ENCODE results near the gene ADAM17.
"Not testable (repeated sequence)": the region's sequence is repeated elsewhere in the genome, so short reads cannot be mapped to it uniquely, and the experiment has no call there.

The ADAM17 gene

DNA sequence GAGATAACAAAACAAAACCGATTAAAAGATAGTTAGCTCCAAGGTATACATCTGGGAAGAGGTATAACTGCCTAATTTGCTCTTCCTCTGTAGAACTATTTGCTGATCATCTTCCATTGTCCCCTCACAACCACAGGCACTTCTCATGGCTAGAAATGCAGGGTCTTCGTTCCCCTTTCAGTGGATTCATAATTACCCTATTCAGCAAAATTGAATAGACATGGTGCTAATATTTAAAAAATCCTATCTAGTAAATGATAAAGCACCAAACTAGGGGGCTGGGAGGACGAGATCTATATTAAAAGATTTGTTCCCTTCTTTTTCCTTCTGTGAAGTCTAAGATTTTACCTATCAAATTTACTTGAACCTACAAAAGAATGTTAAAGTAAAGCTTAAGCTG lies 30.8 kb upstream of the ADAM17 start:
- Histone ChIP-seq H3K9ac (ENCODE audit: low read depth, low read length) (no peak overlapping the region), H3K4me1 (ENCODE audit: control insufficient read depth, insufficient read depth, low read length) (peaks cover 6% of the 10 kb centered on the region), H3K36me3 (ENCODE audit: insufficient read depth, low read length) (peaks cover 75% of the 10 kb centered on the region), H3K4me3 (ENCODE audit: low read length) (no peak overlapping the region), H3K9me3 (replicated peaks; ENCODE audit: low read length) (no peaks in the 10 kb centered on the region), H3K27me3 (ENCODE audit: control insufficient read depth, insufficient read depth, low read length) (no peaks in the 10 kb centered on the region), H3K4me2 (ENCODE audit: low read length) (no peak overlapping the region)

DNA sequence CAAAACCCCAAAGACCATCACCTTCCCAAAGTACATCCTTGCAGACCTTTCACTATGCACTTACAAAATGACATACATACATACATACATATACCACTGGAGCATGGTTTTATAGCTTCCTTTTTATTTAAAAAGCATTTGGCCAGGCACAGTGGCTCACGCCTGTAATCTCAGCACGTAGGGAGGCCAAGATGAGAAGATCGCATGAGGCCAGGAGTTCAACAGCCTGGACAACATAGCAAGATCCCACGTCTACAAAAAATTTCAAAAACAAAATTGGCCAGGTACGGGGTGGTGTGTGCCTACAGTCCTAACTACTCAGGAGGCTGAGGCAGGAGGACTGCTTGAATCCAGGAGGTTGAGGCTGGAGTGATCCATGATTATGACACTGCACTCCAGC lies 29.9 kb upstream of the ADAM17 start:
- H3K36me3 ChIP-seq (ENCODE audit: insufficient read depth, low read length): peaks cover 66% of the 10 kb centered on the region
- no peak overlapping the region for H3K4me2 ChIP-seq (ENCODE audit: low read length)
- no peak overlapping the region for H3K9ac ChIP-seq (ENCODE audit: low read depth, low read length)
- no peaks in the 10 kb centered on the region for H3K9me3 ChIP-seq (replicated peaks; ENCODE audit: low read length)
- no peaks in the 10 kb centered on the region for H3K27me3 ChIP-seq (ENCODE audit: control insufficient read depth, insufficient read depth, low read length)
- no peak overlapping the region for H3K4me3 ChIP-seq (ENCODE audit: low read length)
- H3K4me1 ChIP-seq (ENCODE audit: control insufficient read depth, insufficient read depth, low read length): no peaks in the 10 kb centered on the region

DNA sequence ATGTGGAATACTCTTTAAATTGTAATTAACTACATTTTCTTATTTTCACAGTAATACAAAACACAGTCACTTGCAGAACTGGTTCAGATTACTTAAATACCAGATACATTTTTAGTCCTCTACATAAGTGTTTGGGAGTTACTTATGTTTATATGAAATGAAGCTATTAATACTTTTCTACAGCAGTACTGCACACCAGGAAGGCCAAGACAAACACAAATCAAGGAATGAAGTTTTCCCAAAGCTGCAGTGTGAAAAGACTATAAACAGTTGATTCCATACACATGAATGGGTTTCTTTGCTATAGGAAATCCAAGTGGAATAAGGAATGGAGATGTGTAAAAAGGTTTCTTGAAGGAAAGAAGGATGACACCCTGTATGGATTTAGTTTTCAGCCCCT lies 29.3 kb upstream of the ADAM17 start:
- not testable (repeated sequence) for H3K4me2 ChIP-seq (ENCODE audit: low read length); H3K9ac ChIP-seq (ENCODE audit: low read depth, low read length); H3K4me1 ChIP-seq (ENCODE audit: control insufficient read depth, insufficient read depth, low read length); H3K27me3 ChIP-seq (ENCODE audit: control insufficient read depth, insufficient read depth, low read length); H3K9me3 ChIP-seq (replicated peaks; ENCODE audit: low read length); H3K4me3 ChIP-seq (ENCODE audit: low read length)
- H3K36me3 ChIP-seq (ENCODE audit: insufficient read depth, low read length): peaks cover 66% of the 10 kb centered on the region

DNA sequence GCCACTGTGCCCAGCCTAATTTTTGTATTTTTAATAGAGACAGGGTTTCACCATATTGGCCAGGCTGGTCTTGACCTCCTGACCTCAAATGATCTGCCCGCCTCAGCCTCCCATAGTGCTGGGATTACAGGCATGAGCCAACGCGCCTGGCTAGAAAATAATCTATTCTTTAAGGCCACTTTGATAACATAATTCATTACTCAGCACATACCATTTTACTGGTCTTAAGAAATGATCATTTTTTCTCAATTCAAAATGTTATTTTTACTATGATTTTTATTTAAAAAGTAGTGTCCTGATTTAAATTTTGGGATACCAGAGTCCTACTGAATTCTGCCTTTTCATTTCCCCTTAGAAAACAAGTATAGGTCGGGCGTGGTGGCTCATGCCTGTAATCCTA lies 27.0 kb upstream of the ADAM17 start:
- no peak overlapping the region for H3K4me2 ChIP-seq (ENCODE audit: low read length)
- H3K9me3 ChIP-seq (replicated peaks; ENCODE audit: low read length): no peaks in the 10 kb centered on the region
- no peaks in the 10 kb centered on the region for H3K27me3 ChIP-seq (ENCODE audit: control insufficient read depth, insufficient read depth, low read length)
- no peak overlapping the region for H3K4me3 ChIP-seq (ENCODE audit: low read length)
- H3K36me3 ChIP-seq (ENCODE audit: insufficient read depth, low read length): peaks cover 53% of the 10 kb centered on the region
- H3K4me1 ChIP-seq (ENCODE audit: control insufficient read depth, insufficient read depth, low read length): no peaks in the 10 kb centered on the region
- H3K9ac ChIP-seq (ENCODE audit: low read depth, low read length): no peak overlapping the region

DNA sequence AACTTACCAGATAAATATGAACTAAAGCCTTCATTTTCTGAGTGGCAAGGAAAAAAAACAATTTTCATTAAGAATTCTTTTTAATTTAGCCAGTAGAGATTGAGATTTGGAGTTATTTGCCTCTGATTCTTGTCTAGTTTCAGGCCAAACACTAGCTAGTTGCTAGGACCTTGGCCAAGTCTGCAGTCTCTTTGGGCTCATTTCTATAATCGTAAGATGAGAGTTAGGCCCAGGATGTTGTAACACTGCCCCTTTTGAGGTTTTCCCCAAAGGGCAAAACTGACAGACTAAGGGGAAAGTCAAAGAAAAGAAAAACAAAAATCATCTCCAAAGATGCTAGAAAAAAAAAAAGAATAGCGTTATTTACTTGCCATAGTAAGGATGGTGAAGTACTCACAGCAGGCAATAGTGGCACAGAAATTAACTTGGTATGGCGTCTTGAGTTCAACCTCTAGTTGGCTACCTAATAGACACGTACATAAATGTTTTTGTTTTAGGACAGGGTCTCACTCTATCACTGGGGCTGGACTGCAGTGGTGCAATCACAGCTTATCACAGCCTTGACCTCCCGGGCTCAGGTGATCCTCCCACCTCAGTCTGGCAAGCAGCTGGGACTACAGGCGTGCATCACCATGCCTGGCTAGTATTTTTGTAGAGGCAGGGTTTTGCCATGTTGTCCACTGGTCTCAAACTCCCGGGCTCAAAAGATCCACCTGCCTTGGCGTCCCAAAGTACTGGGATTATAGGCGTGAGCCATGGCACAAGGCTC lies 23.0 kb upstream of the ADAM17 start:
- no peak overlapping the region for H3K9ac ChIP-seq (ENCODE audit: low read depth, low read length)
- H3K27me3 ChIP-seq (ENCODE audit: control insufficient read depth, insufficient read depth, low read length): no peaks in the 10 kb centered on the region

DNA sequence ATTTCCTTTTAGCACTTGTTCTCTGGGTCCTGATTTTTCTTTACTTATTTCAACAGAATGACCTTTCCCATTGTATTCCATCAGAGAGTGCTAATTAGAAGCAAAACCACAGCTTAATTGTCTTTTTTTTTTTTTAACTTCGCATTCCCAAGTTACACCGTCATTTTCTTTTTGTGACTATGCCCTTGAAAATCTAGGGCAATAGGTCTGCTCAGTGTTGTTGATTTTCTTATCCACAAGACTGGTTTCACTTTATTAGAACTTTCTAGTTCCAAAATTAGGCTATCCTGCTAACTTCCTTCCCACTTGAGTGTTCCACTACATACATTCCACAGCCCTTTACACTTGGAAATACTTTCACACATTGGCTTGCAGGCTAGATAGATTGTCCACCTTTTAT lies 18.7 kb upstream of the ADAM17 start:
- no peak overlapping the region for H3K4me2 ChIP-seq (ENCODE audit: low read length)
- peaks cover 10% of the 10 kb centered on the region for H3K4me1 ChIP-seq (ENCODE audit: control insufficient read depth, insufficient read depth, low read length)
- H3K36me3 ChIP-seq (ENCODE audit: insufficient read depth, low read length): no peaks in the 10 kb centered on the region
- no peaks in the 10 kb centered on the region for H3K9me3 ChIP-seq (replicated peaks; ENCODE audit: low read length)
- H3K9ac ChIP-seq (ENCODE audit: low read depth, low read length): no peak overlapping the region
- H3K4me3 ChIP-seq (ENCODE audit: low read length): no peak overlapping the region
- no peaks in the 10 kb centered on the region for H3K27me3 ChIP-seq (ENCODE audit: control insufficient read depth, insufficient read depth, low read length)

More for the DNA sequence above, 23.0 kb upstream of the ADAM17 start:
- Histone ChIP-seq H3K4me3 (ENCODE audit: low read length) (no peak overlapping the region), H3K9me3 (replicated peaks; ENCODE audit: low read length) (no peaks in the 10 kb centered on the region), H3K36me3 (ENCODE audit: insufficient read depth, low read length) (peaks cover 20% of the 10 kb centered on the region), H3K4me1 (ENCODE audit: control insufficient read depth, insufficient read depth, low read length) (peaks cover 3% of the 10 kb centered on the region), H3K4me2 (ENCODE audit: low read length) (no peak overlapping the region)

DNA sequence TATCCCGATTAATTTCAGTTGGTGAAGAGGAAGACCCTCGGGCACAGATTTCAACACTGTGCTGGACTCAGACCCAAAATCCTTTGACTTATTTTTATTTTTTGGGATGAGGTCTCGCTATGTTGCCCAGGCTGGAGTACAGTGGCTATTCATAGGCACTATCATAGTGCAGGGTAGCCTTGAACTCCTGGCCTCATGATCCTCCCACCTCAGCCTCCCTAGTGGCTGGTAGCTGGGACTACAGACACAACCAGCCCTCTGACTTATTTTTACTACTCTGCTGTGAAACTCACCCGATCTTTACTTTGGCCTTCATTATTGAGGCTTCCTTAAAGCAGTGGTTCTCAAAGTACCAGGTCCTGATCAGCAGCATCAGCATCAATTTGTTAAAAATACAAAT lies 18.2 kb upstream of the ADAM17 start:
- Histone ChIP-seq H3K36me3 (ENCODE audit: insufficient read depth, low read length) (no peaks in the 10 kb centered on the region), H3K27me3 (ENCODE audit: control insufficient read depth, insufficient read depth, low read length) (no peaks in the 10 kb centered on the region), H3K4me2 (ENCODE audit: low read length) (no peak overlapping the region), H3K4me1 (ENCODE audit: control insufficient read depth, insufficient read depth, low read length) (peaks cover 10% of the 10 kb centered on the region), H3K4me3 (ENCODE audit: low read length) (no peak overlapping the region), H3K9ac (ENCODE audit: low read depth, low read length) (no peak overlapping the region), H3K9me3 (replicated peaks; ENCODE audit: low read length) (no peaks in the 10 kb centered on the region)

DNA sequence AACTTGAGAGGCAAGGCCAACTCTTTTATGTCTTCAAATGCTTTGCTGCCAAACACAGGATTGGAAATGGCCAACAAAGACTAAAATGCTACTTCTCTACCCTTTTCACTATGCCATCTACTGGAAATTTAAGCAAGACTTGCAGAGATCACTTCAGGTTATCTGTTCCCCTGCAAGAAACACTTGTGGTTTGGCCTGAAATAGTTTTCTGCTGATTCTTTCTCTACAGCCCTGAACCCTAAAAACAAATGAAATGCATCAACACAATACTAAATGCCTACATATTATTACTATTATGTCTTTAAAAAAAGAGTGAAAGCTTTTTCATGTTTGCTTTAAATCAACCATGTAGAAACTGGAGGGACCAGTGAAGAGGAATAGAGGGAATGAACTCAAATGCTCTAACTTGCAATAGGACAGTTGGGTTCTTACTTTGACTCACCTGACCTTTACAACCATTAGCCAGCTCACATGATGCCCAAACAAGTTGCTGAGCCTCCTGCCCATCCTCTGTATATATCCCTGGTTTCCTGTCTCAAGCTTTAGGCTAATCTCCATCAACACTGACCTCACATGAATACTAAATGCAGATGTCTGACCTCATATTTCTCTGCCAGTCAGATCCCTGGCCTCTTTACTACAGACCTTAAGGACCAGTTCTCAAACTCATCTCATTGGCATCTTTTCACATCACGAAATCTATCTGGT lies 17.5 kb upstream of the ADAM17 start:
- Histone ChIP-seq H3K4me1 (ENCODE audit: control insufficient read depth, insufficient read depth, low read length) (peaks cover 10% of the 10 kb centered on the region), H3K9ac (ENCODE audit: low read depth, low read length) (no peak overlapping the region), H3K27me3 (ENCODE audit: control insufficient read depth, insufficient read depth, low read length) (no peaks in the 10 kb centered on the region), H3K4me2 (ENCODE audit: low read length) (no peak overlapping the region), H3K36me3 (ENCODE audit: insufficient read depth, low read length) (no peaks in the 10 kb centered on the region), H3K9me3 (replicated peaks; ENCODE audit: low read length) (no peaks in the 10 kb centered on the region), H3K4me3 (ENCODE audit: low read length) (no peak overlapping the region)

DNA sequence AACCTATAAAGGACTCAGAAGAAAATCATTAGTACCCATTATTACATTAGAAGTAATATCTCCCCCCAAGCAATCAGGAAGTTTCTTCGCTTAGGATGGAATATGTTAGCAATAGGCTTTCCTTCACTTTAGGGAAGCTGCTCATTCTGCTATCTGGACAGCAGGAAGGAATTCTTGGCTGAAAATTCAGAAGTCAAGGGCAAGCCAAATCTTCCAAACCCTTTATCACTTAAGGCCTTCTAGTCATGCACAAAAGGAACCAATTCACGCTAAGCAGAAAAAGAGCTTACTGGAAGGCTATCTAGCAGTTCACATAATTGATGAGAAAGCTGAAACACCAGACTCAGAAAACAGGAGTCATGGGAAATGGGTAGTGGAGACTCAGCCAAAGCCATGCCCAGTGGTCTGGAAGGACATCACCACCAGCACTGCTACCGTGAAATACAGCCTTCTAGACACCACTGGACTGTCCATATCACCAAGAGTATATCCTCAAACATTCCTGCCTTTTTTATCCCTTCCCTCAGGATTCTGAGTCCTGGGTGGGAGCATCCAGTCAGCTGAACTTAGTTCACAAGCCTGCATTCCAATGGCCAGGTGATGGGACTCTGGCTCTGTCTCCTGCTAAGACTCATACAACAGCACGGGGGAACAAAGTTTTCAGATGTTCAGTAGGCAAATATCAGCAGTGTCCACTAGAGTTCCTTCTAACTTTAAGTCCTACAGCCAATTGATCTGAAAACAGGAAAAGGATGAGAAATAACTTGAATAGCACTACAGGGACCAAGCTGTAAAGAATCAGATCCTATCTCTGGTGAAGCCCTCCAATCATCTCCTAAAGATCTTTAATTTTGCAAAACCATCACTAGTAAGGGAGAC lies 14.8 kb upstream of the ADAM17 start:
- Histone ChIP-seq H3K27me3 (ENCODE audit: control insufficient read depth, insufficient read depth, low read length) (no peaks in the 10 kb centered on the region), H3K9ac (ENCODE audit: low read depth, low read length) (no peak overlapping the region), H3K4me1 (ENCODE audit: control insufficient read depth, insufficient read depth, low read length) (peaks cover 14% of the 10 kb centered on the region), H3K4me2 (ENCODE audit: low read length) (no peak overlapping the region), H3K9me3 (replicated peaks; ENCODE audit: low read length) (no peaks in the 10 kb centered on the region), H3K36me3 (ENCODE audit: insufficient read depth, low read length) (no peaks in the 10 kb centered on the region), H3K4me3 (ENCODE audit: low read length) (no peak overlapping the region)

DNA sequence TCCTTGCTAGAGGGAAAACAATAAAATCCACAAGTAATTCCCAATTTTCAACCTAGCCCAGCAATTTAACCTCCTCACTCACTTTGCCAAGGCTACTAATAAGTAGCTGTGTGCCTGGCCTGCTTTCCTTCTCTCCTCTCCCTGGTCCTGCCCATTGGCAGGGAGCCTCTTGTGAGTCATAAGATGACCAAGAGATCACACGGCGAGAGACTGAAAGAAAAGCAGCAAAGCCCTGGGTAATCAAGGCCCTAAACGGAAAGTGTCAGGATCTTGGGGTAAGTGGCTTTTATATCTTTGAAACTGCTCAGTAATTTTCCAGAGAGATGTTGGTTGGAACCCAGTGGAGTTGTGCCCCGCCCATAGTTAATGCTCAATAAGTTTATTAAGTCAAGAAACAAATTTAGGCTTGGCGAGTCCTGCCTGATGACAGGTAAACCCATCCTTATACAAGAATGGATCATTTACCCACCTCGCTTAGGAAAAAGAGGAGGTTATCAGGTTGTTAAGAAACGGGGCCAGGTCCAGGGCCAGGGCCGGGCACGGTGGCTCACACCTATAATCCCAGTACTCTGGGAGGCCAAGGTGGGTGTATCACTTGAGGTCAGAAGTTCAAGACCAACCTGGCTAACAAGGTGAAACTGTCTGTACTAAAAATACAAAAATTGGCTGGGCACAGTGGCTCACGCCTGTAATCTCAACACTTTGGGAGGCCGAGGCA lies 10.0 kb upstream of the ADAM17 start:
- H3K4me2 ChIP-seq (ENCODE audit: low read length): peak overlapping the region; percentile 63
- H3K4me3 ChIP-seq (ENCODE audit: low read length): peak overlapping the region; percentile 4
- peak overlapping the region; percentile 78 for H3K9ac ChIP-seq (ENCODE audit: low read depth, low read length)
- H3K4me1 ChIP-seq (ENCODE audit: control insufficient read depth, insufficient read depth, low read length): peaks cover 10% of the 10 kb centered on the region
- H3K36me3 ChIP-seq (ENCODE audit: insufficient read depth, low read length): no peaks in the 10 kb centered on the region
- no peaks in the 10 kb centered on the region for H3K27me3 ChIP-seq (ENCODE audit: control insufficient read depth, insufficient read depth, low read length)
- no peaks in the 10 kb centered on the region for H3K9me3 ChIP-seq (replicated peaks; ENCODE audit: low read length)

DNA sequence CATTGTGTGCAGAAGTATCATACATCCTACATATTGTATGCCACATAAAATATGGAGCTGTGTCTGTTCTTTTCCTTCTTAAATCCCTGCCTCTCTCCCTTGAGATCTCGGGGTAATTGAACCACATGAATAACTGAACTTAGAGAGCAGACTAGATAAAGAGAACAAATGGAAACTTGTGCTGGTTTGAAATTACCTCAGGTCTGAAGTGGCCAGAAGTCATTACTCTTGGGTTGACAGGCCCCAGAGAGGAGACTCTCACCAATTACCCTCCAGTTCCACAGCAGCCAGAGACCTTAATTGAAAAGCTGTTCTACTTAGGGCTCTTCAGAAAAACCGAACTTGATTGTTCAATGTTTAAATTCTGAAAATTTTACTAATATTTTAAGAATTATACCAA lies 5.0 kb upstream of the ADAM17 start:
- H3K27me3 ChIP-seq (ENCODE audit: control insufficient read depth, insufficient read depth, low read length): no peaks in the 10 kb centered on the region
- no peak overlapping the region for H3K4me3 ChIP-seq (ENCODE audit: low read length)
- no peaks in the 10 kb centered on the region for H3K9me3 ChIP-seq (replicated peaks; ENCODE audit: low read length)
- no peaks in the 10 kb centered on the region for H3K36me3 ChIP-seq (ENCODE audit: insufficient read depth, low read length)
- H3K4me2 ChIP-seq (ENCODE audit: low read length): no peak overlapping the region
- H3K9ac ChIP-seq (ENCODE audit: low read depth, low read length): no peak overlapping the region
- peaks cover 17% of the 10 kb centered on the region for H3K4me1 ChIP-seq (ENCODE audit: control insufficient read depth, insufficient read depth, low read length)
